Lower lobe of right lung (tissue), 2 donors: Measurements from ENCODE around the gene RIMS4. TPM values are rescaled to one million over a fixed set of nuclear protein-coding genes. Genes with fewer than 3 reads are reported as not detected.

ENCODE experiments used
- ATAC-seq, 2 donors: fragments of 200-7000 bp; cut with Tn5 transposase; one replicate each; pipeline ENCODE4 v1.9.1; 2020 to 2022; ENCODE audit warnings: mild to moderate bottlenecking in 2 of 2, moderate library complexity in 2 of 2
- DNase-seq: peaks from one replicate; pipeline ENCODE4 v3.0.0-alpha.2; 2020
- H3K27ac ChIP-seq: fragments of 200-600 bp; one replicate; pipeline ENCODE4 v1.8.0; 2022
- H3K27me3 ChIP-seq: fragments of 200-600 bp; one replicate; pipeline ENCODE4 v1.8.0; 2022; ENCODE audit warnings: low read depth
- H3K36me3 ChIP-seq: fragments of 200-600 bp; one replicate; pipeline ENCODE4 v1.8.0; 2022; ENCODE audit warnings: mild to moderate bottlenecking
- H3K4me1 ChIP-seq: fragments of 200-600 bp; one replicate; pipeline ENCODE4 v1.8.0; 2022
- H3K4me3 ChIP-seq: fragments of 200-600 bp; one replicate; pipeline ENCODE4 v1.8.0; 2022; ENCODE audit warnings: mild to moderate bottlenecking
- H3K9me3 ChIP-seq: fragments of 200-600 bp; one replicate; pipeline ENCODE4 v1.8.0; 2022
- CTCF ChIP-seq: fragments of 200-600 bp; IDR thresholded peaks from one replicate; pipeline ENCODE4 v1.8.0; 2022; ENCODE audit warnings: antibody characterized with exemption, mild to moderate bottlenecking
- intact Hi-C: fragments of 100-400 bp; cut with DNase I; formaldehyde crosslinking; loops from one replicate; pipeline ENCODE4 v1.11.0; 2022
- total RNA-seq: library from RNA; stranded (reverse); fragmentation: NEBNext Ultra II Directional; extraction: Animal tissue kit (Norgen Biotek cat#: 25700); gene quantifications from one replicate; pipeline ENCODE4 v1.2.1, GENCODE V29; 2021
- donor health status: DM: no; HTN: yes; CAD: no; lungs with severe emphysema.

The RIMS4 gene
- total RNA-seq, 1 donor from 2014 or later: 3.5 TPM

GRCh38 chr20:44702776-44703175 is 107.6 kb downstream of the RIMS4 start:
- H3K27ac ChIP-seq: peak overlapping the region; percentile 25
- TF ChIP-seq CTCF: no peak
- H3K4me1 ChIP-seq: peaks cover 33% of the 10 kb centered on the region
- no peaks in the 10 kb centered on the region for H3K36me3 ChIP-seq
- no peaks in the 10 kb centered on the region for H3K27me3 ChIP-seq
- peak; percentile 73 for DNase-seq
- intact Hi-C loops: no loop called here
- ATAC-seq: peak; percentile 72 to 84
- no peaks in the 10 kb centered on the region for H3K9me3 ChIP-seq
- no peak overlapping the region for H3K4me3 ChIP-seq

- Histone ChIP-seq H3K4me1 (peaks cover 33% of the 10 kb centered on the region), H3K27me3 (no peaks in the 10 kb centered on the region), H3K36me3 (no peaks in the 10 kb centered on the region), H3K27ac (no peak overlapping the region), H3K9me3 (no peaks in the 10 kb centered on the region), H3K4me3 (no peak overlapping the region)
- ATAC-seq: no peak
- DNase-seq: no peak
- intact Hi-C loops: no loop called here
- TF ChIP-seq CTCF: no peak
These were observed 108.5 kb downstream of the RIMS4 start for GRCh38 chr20:44701858-44702256.

Other genes with a start within 250 kb of the RIMS4 start
- gene PKIG, start 228.0 kb downstream of the RIMS4 start, total RNA-seq: 61.6 TPM
- gene ADA, start 158.8 kb downstream of the RIMS4 start, total RNA-seq: 7.7 TPM
- 42.3 TPM for gene CCN5, start 95.2 kb downstream of the RIMS4 start, total RNA-seq
- 0.89 TPM for gene KCNK15, start 64.7 kb downstream of the RIMS4 start, total RNA-seq
- 193 TPM for gene YWHAB, start 75.2 kb upstream of the RIMS4 start, total RNA-seq
- 56.3 TPM for gene PABPC1L, start 99.5 kb upstream of the RIMS4 start, total RNA-seq
- gene TOMM34, start 149.9 kb upstream of the RIMS4 start, total RNA-seq: 12.8 TPM
- 73.4 TPM for gene STK4, start 156.0 kb upstream of the RIMS4 start, total RNA-seq